Measurements from ENCODE around the gene HOXA6. TPM values are rescaled to one million over a fixed set of nuclear protein-coding genes. Genes with fewer than 3 reads are reported as not detected.

Gene HOXA6
- total and polyA plus RNA-seq, 4 donors = 0.97 to 7.6 (median 6.3) TPM; not detected in 1

- H3K4me1 ChIP-seq (ENCODE audit: control insufficient read depth in 1 of 2, insufficient read depth in 2 of 2, low read length in 2 of 2) = no peaks in the 10 kb centered on the region
- intact Hi-C loops (cut with DNase I) = loop anchor here in 1 of 2 donors (5.0 kb wide), 1 partner anchor 240 kb away; the partner anchor contains the start of gene SKAP2
- peak; percentile 54 to 76 for DNase-seq
- ATAC-seq (ENCODE audit: low FRiP score) = no peak
- H3K4me3 ChIP-seq (ENCODE audit: low read length in 2 of 2) = peak overlapping the region; percentile 24 to 78
- no peaks in the 10 kb centered on the region for H3K36me3 ChIP-seq (ENCODE audit: control insufficient read depth in 1 of 2, insufficient read depth in 2 of 2, low read length in 1 of 2)
- no peaks in the 10 kb centered on the region for H3K9me3 ChIP-seq (ENCODE audit: control insufficient read depth, low read length)
- peak overlapping the region; percentile 93 to 100 for H3K27ac ChIP-seq (ENCODE audit: low read depth in 1 of 2, low read length in 2 of 2)
- H3K27me3 ChIP-seq (ENCODE audit: control insufficient read depth in 1 of 2, insufficient read depth in 2 of 2, low read length in 1 of 2) = no peaks in the 10 kb centered on the region
- WGBS, 2 donors = 1 to 5% methylated on average over 38 to 39 of the region's 39 CpGs
Observed at GRCh38 chr7:27101957-27102580, 45.5 kb downstream of the HOXA6 start.

- Histone ChIP-seq H3K4me1 (ENCODE audit: control insufficient read depth in 1 of 2, insufficient read depth in 2 of 2, low read length in 2 of 2) (no peaks in the 10 kb centered on the region), H3K27me3 (ENCODE audit: control insufficient read depth in 1 of 2, insufficient read depth in 2 of 2, low read length in 1 of 2) (no peaks in the 10 kb centered on the region), H3K36me3 (ENCODE audit: control insufficient read depth in 1 of 2, insufficient read depth in 2 of 2, low read length in 1 of 2) (no peaks in the 10 kb centered on the region), H3K4me3 (ENCODE audit: low read length in 2 of 2) (peak overlapping the region; percentile 24 to 78), H3K9me3 (ENCODE audit: control insufficient read depth, low read length) (no peaks in the 10 kb centered on the region), H3K27ac (ENCODE audit: low read depth in 1 of 2, low read length in 2 of 2) (peak overlapping the region; percentile 93 to 100)
- DNase-seq (peak in 1 of 2 donors; percentile 56), ATAC-seq (ENCODE audit: low FRiP score) (no peak)
- 3 to 4% methylated on average over 25 of the region's 25 CpGs for WGBS, 2 donors
- intact Hi-C loops (cut with DNase I) = loop anchor here in 1 of 2 donors (5.0 kb wide), 1 partner anchor 239 kb away; the partner anchor contains the start of gene SKAP2
Observed at GRCh38 chr7:27101171-27101956, 46.2 kb downstream of the HOXA6 start.

- WGBS, 2 donors = 5 to 10% methylated on average over 8 of the region's 8 CpGs
Observed at GRCh38 chr7:27100694-27101170, 46.8 kb downstream of the HOXA6 start.

GRCh38 chr7:27099453-27100370 lies 47.9 kb downstream of the HOXA6 start:
- Histone ChIP-seq H3K4me1 (ENCODE audit: control insufficient read depth in 1 of 2, insufficient read depth in 2 of 2, low read length in 2 of 2) (no peaks in the 10 kb centered on the region), H3K9me3 (ENCODE audit: control insufficient read depth, low read length) (no peaks in the 10 kb centered on the region), H3K36me3 (ENCODE audit: control insufficient read depth in 1 of 2, insufficient read depth in 2 of 2, low read length in 1 of 2) (no peaks in the 10 kb centered on the region), H3K27ac (ENCODE audit: low read depth in 1 of 2, low read length in 2 of 2) (peak overlapping the region; percentile 53 to 73), H3K4me3 (ENCODE audit: low read length in 2 of 2) (peak overlapping the region in 1 of 2 donors; percentile 80), H3K27me3 (ENCODE audit: control insufficient read depth in 1 of 2, insufficient read depth in 2 of 2, low read length in 1 of 2) (no peaks in the 10 kb centered on the region)
- DNase-seq = no peak
- no peak for ATAC-seq (ENCODE audit: low FRiP score)
- intact Hi-C loops (cut with DNase I) = loop anchor here (2.0 to 5.0 kb wide), 5 partner anchors 33 to 1243 kb away; partner anchors contain the start of genes HOXA4 (in 1 of the 2), HOXA5 (in 1 of the 2) and SKAP2 (in 1 of the 2)
- WGBS, 2 donors = 34 to 36% methylated on average over 8 of the region's 8 CpGs

More at GRCh38 chr7:27100694-27101170, 46.8 kb downstream of the HOXA6 start:
- ATAC-seq (ENCODE audit: low FRiP score) (no peak), DNase-seq (no peak)
- H3K27ac ChIP-seq (ENCODE audit: low read depth in 1 of 2, low read length in 2 of 2) = peak overlapping the region; percentile 93 to 100
- peak overlapping the region; percentile 24 to 78 for H3K4me3 ChIP-seq (ENCODE audit: low read length in 2 of 2)
- H3K36me3 ChIP-seq (ENCODE audit: control insufficient read depth in 1 of 2, insufficient read depth in 2 of 2, low read length in 1 of 2) = no peaks in the 10 kb centered on the region
- no peaks in the 10 kb centered on the region for H3K9me3 ChIP-seq (ENCODE audit: control insufficient read depth, low read length)
- H3K27me3 ChIP-seq (ENCODE audit: control insufficient read depth in 1 of 2, insufficient read depth in 2 of 2, low read length in 1 of 2) = no peaks in the 10 kb centered on the region
- intact Hi-C loops (cut with DNase I) = loop anchor here in 1 of 2 donors (5.0 kb wide), 1 partner anchor 238 kb away; the partner anchor contains the start of gene SKAP2
- no peaks in the 10 kb centered on the region for H3K4me1 ChIP-seq (ENCODE audit: control insufficient read depth in 1 of 2, insufficient read depth in 2 of 2, low read length in 2 of 2)

- DNase-seq = peak in 1 of 2 donors; percentile 57
Observed at GRCh38 chr7:27098578-27099451, 48.8 kb downstream of the HOXA6 start.

GRCh38 chr7:27097686-27098577 lies 49.6 kb downstream of the HOXA6 start:
- Histone ChIP-seq H3K9me3 (ENCODE audit: control insufficient read depth, low read length) (no peaks in the 10 kb centered on the region), H3K27me3 (ENCODE audit: control insufficient read depth in 1 of 2, insufficient read depth in 2 of 2, low read length in 1 of 2) (no peaks in the 10 kb centered on the region), H3K4me3 (ENCODE audit: low read length in 2 of 2) (peak overlapping the region; percentile 80 to 91), H3K36me3 (ENCODE audit: control insufficient read depth in 1 of 2, insufficient read depth in 2 of 2, low read length in 1 of 2) (no peaks in the 10 kb centered on the region), H3K4me1 (ENCODE audit: control insufficient read depth in 1 of 2, insufficient read depth in 2 of 2, low read length in 2 of 2) (no peaks in the 10 kb centered on the region), H3K27ac (ENCODE audit: low read depth in 1 of 2, low read length in 2 of 2) (peak overlapping the region; percentile 53 to 73)
- DNase-seq = peak in 1 of 2 donors; percentile 58
- WGBS, 2 donors = 3 to 6% methylated on average over 35 of the region's 35 CpGs
- ATAC-seq (ENCODE audit: low FRiP score) = peak; percentile 62
- intact Hi-C loops (cut with DNase I) = loop anchor here (2.0 to 5.0 kb wide), 5 partner anchors 19 to 1241 kb away; partner anchors contain the start of genes HOXA4 (in 1 of the 2) and HOXA5 (in 1 of the 2)

More at GRCh38 chr7:27098578-27099451, 48.8 kb downstream of the HOXA6 start:
- H3K9me3 ChIP-seq (ENCODE audit: control insufficient read depth, low read length) = no peaks in the 10 kb centered on the region
- intact Hi-C loops (cut with DNase I) = loop anchor here (2.0 to 5.0 kb wide), 4 partner anchors 33 to 1242 kb away; partner anchors contain the start of genes HOXA4 (in 1 of the 2) and HOXA5 (in 1 of the 2)
- peak overlapping the region; percentile 53 to 73 for H3K27ac ChIP-seq (ENCODE audit: low read depth in 1 of 2, low read length in 2 of 2)
- 3 to 6% methylated on average over 38 of the region's 38 CpGs for WGBS, 2 donors
- H3K4me3 ChIP-seq (ENCODE audit: low read length in 2 of 2) = peak overlapping the region; percentile 80 to 91
- ATAC-seq (ENCODE audit: low FRiP score) = peak; percentile 36
- H3K27me3 ChIP-seq (ENCODE audit: control insufficient read depth in 1 of 2, insufficient read depth in 2 of 2, low read length in 1 of 2) = no peaks in the 10 kb centered on the region
- no peaks in the 10 kb centered on the region for H3K36me3 ChIP-seq (ENCODE audit: control insufficient read depth in 1 of 2, insufficient read depth in 2 of 2, low read length in 1 of 2)
- no peaks in the 10 kb centered on the region for H3K4me1 ChIP-seq (ENCODE audit: control insufficient read depth in 1 of 2, insufficient read depth in 2 of 2, low read length in 2 of 2)

All from aorta (tissue), 5 donors.